Mesothelial cell of epicardium (in vitro differentiated cells): ENCODE results near the gene FOXG1. TPM values are rescaled to one million over a fixed set of nuclear protein-coding genes. Genes with fewer than 3 reads are reported as not detected.

Experiments used
- DNase-seq, 2 experiments: peaks; one replicate each; pipeline ENCODE4 v3.0.0; 2021; ENCODE audit warnings: low spot score in 2 of 2; ENCODE audit not compliant: unreplicated experiment in 2 of 2
- H3K27ac Mint-ChIP-seq: 2 replicates; pipeline ENCODE4 v1.8.0; 2021; ENCODE audit warnings: mixed read lengths
- H3K27me3 Mint-ChIP-seq: 2 replicates; pipeline ENCODE4 v1.8.0; 2021; ENCODE audit warnings: low read depth, mixed read lengths
- H3K36me3 Mint-ChIP-seq: 2 replicates; pipeline ENCODE4 v1.8.0; 2021; ENCODE audit warnings: mixed read lengths
- H3K4me1 Mint-ChIP-seq: 2 replicates; pipeline ENCODE4 v1.8.0; 2021; ENCODE audit warnings: mixed read lengths
- H3K4me3 Mint-ChIP-seq: 2 replicates; pipeline ENCODE4 v1.8.0; 2021; ENCODE audit warnings: mild to moderate bottlenecking, moderate library complexity, mixed read lengths
- H3K9me3 Mint-ChIP-seq: 2 replicates; pipeline ENCODE4 v1.8.0; 2021; ENCODE audit warnings: mixed read lengths
- total RNA-seq: library from RNA; stranded (reverse); gene quantifications from 3 replicates; pipeline ENCODE4 v1.2.1, GENCODE V29; 2021
- TF ChIP-seq, protein P1 (sequence below): fragments of 200-600 bp; sonication (generic); IDR thresholded peaks from one replicate; pipeline ENCODE4 v1.5.0; 2021; ENCODE audit warnings: antibody characterized with exemption; ENCODE audit not compliant: unreplicated experiment

The FOXG1 gene
- total RNA-seq, 1 donor from 2014 or later: not detected

DNA sequence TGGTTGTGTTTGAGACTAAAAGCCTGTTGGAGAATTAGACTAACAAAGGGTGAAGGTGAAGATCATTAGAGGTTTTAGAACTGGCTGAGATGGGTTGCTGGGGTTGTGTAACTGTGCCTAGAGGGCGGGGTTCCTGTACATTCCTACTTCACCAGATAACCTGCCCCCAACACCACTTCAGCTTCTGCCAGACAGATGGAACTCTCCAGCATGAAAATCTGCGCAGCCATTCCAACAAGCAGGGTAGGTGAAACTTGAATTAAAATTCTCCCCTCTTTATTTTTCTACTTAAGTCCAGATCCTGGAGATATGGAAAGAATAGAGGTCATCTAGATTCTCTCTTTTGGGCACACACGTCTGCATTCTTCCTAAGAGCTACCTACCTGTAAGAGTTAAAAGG lies 6.0 kb downstream of the FOXG1 start:
- Mint-ChIP-seq H3K9me3 (no peaks in the 10 kb centered on the region), H3K4me1 (peaks cover 4% of the 10 kb centered on the region), H3K4me3 (no peak overlapping the region), H3K27me3 (peaks cover 98% of the 10 kb centered on the region), H3K36me3 (no peaks in the 10 kb centered on the region), H3K27ac (no peak overlapping the region)
- no peak for DNase-seq
- TF ChIP-seq, protein P1, sequence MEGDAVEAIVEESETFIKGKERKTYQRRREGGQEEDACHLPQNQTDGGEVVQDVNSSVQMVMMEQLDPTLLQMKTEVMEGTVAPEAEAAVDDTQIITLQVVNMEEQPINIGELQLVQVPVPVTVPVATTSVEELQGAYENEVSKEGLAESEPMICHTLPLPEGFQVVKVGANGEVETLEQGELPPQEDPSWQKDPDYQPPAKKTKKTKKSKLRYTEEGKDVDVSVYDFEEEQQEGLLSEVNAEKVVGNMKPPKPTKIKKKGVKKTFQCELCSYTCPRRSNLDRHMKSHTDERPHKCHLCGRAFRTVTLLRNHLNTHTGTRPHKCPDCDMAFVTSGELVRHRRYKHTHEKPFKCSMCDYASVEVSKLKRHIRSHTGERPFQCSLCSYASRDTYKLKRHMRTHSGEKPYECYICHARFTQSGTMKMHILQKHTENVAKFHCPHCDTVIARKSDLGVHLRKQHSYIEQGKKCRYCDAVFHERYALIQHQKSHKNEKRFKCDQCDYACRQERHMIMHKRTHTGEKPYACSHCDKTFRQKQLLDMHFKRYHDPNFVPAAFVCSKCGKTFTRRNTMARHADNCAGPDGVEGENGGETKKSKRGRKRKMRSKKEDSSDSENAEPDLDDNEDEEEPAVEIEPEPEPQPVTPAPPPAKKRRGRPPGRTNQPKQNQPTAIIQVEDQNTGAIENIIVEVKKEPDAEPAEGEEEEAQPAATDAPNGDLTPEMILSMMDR: no peak

DNA sequence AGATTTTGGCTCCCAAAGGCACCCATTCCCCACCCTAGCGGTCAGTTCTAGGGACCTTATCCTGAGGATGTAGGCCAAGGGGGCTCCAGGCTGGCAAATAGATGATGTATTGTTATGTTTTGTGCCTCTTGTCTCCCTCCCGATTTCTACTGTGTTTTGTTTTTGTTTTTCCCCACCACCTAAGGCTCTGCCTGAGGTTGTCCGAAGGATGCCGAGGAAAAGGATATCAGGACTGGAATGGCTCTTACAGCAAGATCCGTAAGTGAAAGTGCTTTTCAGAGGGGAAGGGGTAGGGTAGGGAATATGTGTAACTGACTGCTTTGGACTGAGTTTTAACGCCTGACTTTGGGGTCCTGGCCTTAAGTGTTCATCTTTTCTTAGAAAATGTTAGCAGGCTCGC lies 6.6 kb downstream of the FOXG1 start:
- H3K9me3 Mint-ChIP-seq: no peaks in the 10 kb centered on the region
- DNase-seq: no peak
- TF ChIP-seq, protein P1: no peak
- H3K36me3 Mint-ChIP-seq: no peaks in the 10 kb centered on the region
- peaks cover 4% of the 10 kb centered on the region for H3K4me1 Mint-ChIP-seq
- H3K27me3 Mint-ChIP-seq: peaks cover 98% of the 10 kb centered on the region
- no peak overlapping the region for H3K27ac Mint-ChIP-seq
- H3K4me3 Mint-ChIP-seq: no peak overlapping the region

DNA sequence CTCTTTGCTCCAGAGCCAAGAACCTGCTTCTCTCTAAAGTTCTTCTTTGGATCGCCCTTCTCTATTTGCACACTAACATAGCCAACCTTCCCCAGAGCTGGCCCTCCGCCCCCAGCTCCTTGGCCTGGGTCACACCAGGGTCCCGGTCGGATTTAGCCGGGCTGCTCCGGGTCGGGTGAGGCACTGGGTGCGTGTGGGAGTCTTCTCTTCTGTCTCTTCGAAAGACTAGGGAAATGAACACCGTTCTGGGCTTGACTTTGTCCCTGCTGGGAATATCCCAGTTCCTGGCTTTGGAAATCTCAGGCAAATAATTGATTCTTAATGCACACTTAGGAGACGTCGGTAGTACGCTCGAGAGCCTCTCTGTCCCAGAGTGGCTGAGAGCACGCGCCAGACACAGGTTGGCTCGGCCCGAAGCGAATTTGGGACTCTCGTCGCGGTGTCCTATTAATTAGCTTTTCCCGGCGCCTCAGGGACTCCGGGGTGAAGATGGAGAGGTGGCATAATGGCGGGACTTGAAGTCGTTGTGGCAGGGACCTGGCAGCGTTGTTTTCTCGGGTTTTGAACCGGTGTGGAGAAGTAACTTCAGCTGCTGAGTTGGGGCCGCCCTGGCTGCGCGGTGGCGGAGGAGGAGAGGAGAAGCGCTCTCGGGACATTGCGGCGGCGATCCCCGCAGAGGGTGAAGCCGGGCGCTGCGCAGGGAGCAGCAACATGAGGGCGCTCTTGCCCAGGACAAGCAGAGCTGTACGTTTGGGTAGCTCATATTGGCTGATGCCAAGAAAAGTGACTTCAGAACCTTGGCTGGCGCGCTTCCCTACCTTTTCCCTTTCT lies 7.5 kb downstream of the FOXG1 start:
- peaks cover 98% of the 10 kb centered on the region for H3K27me3 Mint-ChIP-seq
- TF ChIP-seq, protein P1: no peak
- H3K36me3 Mint-ChIP-seq: no peaks in the 10 kb centered on the region
- no peak for DNase-seq
- no peak overlapping the region for H3K4me3 Mint-ChIP-seq
- H3K27ac Mint-ChIP-seq: no peak overlapping the region
- H3K9me3 Mint-ChIP-seq: no peaks in the 10 kb centered on the region
- peaks cover 4% of the 10 kb centered on the region for H3K4me1 Mint-ChIP-seq

DNA sequence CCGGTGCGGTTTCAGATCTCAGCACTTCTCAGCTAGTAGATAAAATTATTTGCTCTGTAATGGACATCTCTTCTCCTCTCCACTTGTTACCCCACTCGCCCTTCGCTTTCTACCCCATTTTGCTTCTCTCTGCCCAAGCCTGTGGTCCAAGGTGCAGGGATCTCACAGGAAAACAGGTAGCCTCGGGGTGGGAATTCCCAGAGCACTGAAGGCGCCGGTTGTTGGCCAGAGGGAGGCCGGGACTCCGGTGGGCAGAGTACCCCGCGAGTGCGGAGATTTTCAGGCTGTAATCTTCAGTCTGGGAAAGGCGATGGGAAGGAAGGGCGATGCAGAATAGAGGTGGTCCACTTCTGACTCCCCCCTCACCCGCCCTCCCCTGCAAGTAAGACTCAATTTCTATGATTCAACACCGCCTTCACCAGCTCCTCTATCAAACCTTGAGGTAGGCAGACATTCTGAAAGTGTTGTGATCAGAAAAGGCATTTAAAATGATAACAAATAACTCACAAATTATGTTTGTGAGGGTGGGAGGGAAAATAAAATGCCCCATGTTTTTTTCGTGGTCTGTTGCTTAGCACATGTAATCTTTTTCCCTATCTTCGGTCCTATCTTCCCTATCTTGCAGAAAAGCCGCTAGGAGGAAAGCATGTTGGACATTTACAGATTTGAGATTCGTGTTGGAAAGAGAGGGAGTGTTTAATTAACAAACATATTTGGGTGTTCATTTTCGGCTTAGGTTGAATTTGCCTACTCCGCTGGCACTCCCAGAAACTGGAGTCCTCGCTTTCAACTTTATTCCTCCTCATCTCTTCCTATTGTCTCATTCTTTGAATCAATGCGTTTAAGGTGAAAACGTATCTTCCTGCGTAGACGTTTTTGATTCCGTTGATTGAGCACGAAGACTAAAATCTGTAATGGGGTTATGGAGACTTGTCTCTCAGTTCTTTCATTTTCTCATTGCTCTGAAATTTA lies 8.5 kb downstream of the FOXG1 start:
- peaks cover 4% of the 10 kb centered on the region for H3K4me1 Mint-ChIP-seq
- peaks cover 99% of the 10 kb centered on the region for H3K27me3 Mint-ChIP-seq
- H3K36me3 Mint-ChIP-seq: no peaks in the 10 kb centered on the region
- H3K4me3 Mint-ChIP-seq: no peak overlapping the region
- TF ChIP-seq, protein P1: no peak
- no peaks in the 10 kb centered on the region for H3K9me3 Mint-ChIP-seq
- no peak overlapping the region for H3K27ac Mint-ChIP-seq
- no peak for DNase-seq

DNA sequence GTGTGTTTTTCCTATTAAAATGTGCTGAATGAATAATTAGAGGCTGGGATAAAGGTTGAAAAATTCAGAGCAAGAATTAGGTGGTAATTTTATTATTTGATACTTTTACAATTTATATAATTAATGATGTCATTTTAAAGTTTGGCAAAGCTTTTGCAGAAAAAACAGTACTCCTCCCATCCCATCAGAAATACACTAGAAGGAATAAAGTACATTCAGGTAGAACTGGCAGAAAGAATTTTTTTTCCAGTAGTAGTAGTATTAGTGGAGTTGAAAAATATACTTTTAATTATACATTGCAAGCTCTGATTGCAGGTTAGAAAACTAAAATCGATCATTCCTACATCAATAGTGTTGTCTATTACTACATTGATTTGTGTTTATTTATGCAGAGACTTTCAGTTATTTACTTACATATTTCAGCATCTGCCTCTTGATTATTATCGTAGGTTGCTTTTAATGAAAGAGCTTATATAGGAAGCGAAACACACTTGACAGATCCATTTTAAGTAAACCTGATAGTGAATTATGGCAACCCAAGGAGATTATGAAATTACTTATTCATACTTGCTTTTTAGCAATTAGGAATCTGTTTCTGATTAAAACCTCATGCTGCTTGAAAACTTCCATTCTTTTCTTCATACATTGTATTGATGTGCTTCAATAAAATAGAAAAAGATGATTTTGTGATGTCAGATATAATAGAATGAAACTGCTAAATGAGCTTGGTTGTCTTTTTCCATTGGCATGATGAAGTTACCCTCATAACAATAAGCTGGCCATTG lies 10.1 kb downstream of the FOXG1 start:
- Mint-ChIP-seq H3K9me3 (no peaks in the 10 kb centered on the region), H3K4me3 (no peak overlapping the region), H3K4me1 (peaks cover 4% of the 10 kb centered on the region), H3K27me3 (peaks cover 99% of the 10 kb centered on the region), H3K36me3 (no peaks in the 10 kb centered on the region), H3K27ac (no peak overlapping the region)
- DNase-seq: no peak
- TF ChIP-seq, protein P1: no peak
